Choroid plexus epithelial cell (primary cell): Measurements from ENCODE around the gene JMJD8.
A peak's percentile ranks its signal among the peaks of the same experiment; 100 is the strongest.

ENCODE experiments used
- DNase-seq: peaks from one replicate; pipeline ENCODE4 v3.0.0-alpha.2; 2010; ENCODE audit warnings: low read depth
- H3K4me3 ChIP-seq: 2 replicates; pipeline ENCODE4 v1.5.1; 2011; ENCODE audit warnings: low read depth, mild to moderate bottlenecking, control low read depth, low read length, moderate library complexity
- CTCF ChIP-seq: conservative IDR thresholded peaks from 2 replicates; pipeline ENCODE4 v1.5.1; 2011; ENCODE audit warnings: low read depth, mild to moderate bottlenecking, control low read depth, inconsistent platforms, low read length, moderate library complexity

The JMJD8 gene

GRCh38 chr16:725041-725376 is 40.9 kb upstream of the JMJD8 start:
- no peak for TF ChIP-seq CTCF
- no peak overlapping the region for H3K4me3 ChIP-seq
- no peak for DNase-seq

GRCh38 chr16:724188-725040 is 40.3 kb upstream of the JMJD8 start:
- DNase-seq = no peak
- TF ChIP-seq CTCF = no peak
- no peak overlapping the region for H3K4me3 ChIP-seq

- TF ChIP-seq CTCF = no peak
- no peak overlapping the region for H3K4me3 ChIP-seq
- no peak for DNase-seq
These were observed 39.6 kb upstream of the JMJD8 start for GRCh38 chr16:723695-724094.

- no peak overlapping the region for H3K4me3 ChIP-seq
- TF ChIP-seq CTCF = no peak
- DNase-seq = no peak
These were observed 38.9 kb upstream of the JMJD8 start for GRCh38 chr16:722835-723633.

GRCh38 chr16:721765-722540 is 37.8 kb upstream of the JMJD8 start:
- TF ChIP-seq CTCF = no peak
- peak overlapping the region; percentile 73 for H3K4me3 ChIP-seq
- DNase-seq = no peak

GRCh38 chr16:720990-721764 is 37.0 kb upstream of the JMJD8 start, which contains the start of gene ANTKMT:
Gene ANTKMT (plus strand): TSS chr16:721146. CDS start chr16:721275, 129 bp downstream.
- DNase-seq = peak; percentile 69
- H3K4me3 ChIP-seq = peak within 1 kb of the TSS; percentile 73
- TF ChIP-seq CTCF = no peak
